GM20000 (cell line): ENCODE results near the gene RTKN.

ENCODE experiments used
- DNase-seq: peaks from one replicate; pipeline ENCODE4 v3.0.0; 2012; ENCODE audit warnings: low spot score
- TF ChIP-seq, protein P1 (sequence below): IDR thresholded peaks from 2 replicates; pipeline ENCODE4 v1.5.1; 2012; ENCODE audit warnings: mild to moderate bottlenecking, control low read depth; ENCODE audit errors: extremely low read depth, missing control alignments

The RTKN gene

DNA sequence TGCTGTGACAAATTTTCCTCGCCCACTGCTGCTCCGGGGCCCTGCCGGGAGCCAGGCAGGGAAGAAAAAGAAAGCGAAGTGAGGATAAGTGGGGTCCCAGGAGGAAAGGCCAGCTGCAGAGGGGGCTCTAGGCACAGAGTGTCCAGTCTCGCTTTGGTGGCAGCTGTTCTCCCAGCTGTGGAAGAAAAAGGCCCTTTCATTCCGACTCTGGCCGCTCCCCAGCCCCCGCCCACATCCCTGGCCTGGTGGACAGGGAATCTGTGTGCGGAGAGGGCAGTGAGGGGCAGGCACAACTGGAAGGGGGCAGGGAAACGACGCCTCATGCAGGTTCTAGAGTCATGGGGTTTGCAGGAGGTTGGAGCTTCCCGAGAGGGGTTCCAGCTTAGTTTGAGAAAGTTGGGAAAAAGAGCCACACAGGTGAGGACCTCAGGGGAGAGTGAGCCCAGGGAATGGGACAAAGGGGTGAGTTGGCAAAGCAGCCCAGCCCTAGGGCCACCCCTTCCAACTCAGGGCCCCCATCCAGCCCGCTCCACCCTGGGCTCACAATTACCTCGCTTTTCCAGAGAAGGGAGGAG lies 1.8 kb downstream of the RTKN start:
- no peak for DNase-seq

GRCh38 chr2:74439373-74439772 lies 2.4 kb downstream of the RTKN start:
- no peak for DNase-seq
- TF ChIP-seq, protein P1, sequence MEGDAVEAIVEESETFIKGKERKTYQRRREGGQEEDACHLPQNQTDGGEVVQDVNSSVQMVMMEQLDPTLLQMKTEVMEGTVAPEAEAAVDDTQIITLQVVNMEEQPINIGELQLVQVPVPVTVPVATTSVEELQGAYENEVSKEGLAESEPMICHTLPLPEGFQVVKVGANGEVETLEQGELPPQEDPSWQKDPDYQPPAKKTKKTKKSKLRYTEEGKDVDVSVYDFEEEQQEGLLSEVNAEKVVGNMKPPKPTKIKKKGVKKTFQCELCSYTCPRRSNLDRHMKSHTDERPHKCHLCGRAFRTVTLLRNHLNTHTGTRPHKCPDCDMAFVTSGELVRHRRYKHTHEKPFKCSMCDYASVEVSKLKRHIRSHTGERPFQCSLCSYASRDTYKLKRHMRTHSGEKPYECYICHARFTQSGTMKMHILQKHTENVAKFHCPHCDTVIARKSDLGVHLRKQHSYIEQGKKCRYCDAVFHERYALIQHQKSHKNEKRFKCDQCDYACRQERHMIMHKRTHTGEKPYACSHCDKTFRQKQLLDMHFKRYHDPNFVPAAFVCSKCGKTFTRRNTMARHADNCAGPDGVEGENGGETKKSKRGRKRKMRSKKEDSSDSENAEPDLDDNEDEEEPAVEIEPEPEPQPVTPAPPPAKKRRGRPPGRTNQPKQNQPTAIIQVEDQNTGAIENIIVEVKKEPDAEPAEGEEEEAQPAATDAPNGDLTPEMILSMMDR, result no peak

More for the DNA sequence above, 1.8 kb downstream of the RTKN start:
- TF ChIP-seq, protein P1, result no peak

- TF ChIP-seq, protein P1, result no peak
- DNase-seq, result no peak
Observed at GRCh38 chr2:74438248-74438647, 3.5 kb downstream of the RTKN start.

- DNase-seq, result no peak
- TF ChIP-seq, protein P1, result no peak
Observed at GRCh38 chr2:74436848-74437695, 4.7 kb downstream of the RTKN start.

DNA sequence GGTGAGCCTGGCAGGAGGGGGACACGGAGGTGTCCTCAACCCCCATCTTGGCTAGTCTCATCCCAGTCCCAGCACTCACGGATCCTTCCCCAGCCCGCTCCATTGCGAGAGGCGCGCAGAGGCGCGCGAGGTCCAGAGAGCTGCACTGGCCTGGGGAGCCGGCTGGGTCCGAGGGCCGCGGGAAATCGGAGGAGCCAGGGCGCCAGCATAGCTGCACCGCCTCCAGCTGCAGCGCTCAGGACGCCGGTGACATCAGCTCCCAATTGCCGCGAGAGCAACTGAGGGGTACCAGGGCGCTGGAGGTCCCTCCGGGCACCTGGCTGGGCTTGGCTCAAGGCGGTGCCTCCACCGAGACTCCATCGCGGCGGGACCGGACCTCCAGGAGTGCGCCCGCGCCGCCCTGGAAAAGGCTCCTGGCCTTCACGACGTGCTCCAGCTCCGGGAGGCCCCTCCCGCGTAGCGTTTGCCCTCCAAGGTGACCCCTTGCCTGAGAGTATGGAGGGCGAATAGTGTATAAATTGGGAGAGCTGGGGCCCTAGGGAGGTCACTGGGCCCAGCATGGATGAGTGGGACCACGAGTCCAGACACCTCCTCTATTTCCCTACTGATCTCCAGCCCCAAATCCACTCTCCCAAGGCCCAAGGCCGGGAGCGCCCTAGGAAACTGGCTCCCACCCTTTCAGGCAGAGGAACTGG lies 5.5 kb downstream of the RTKN start:
- TF ChIP-seq, protein P1, result no peak
- DNase-seq, result no peak

DNA sequence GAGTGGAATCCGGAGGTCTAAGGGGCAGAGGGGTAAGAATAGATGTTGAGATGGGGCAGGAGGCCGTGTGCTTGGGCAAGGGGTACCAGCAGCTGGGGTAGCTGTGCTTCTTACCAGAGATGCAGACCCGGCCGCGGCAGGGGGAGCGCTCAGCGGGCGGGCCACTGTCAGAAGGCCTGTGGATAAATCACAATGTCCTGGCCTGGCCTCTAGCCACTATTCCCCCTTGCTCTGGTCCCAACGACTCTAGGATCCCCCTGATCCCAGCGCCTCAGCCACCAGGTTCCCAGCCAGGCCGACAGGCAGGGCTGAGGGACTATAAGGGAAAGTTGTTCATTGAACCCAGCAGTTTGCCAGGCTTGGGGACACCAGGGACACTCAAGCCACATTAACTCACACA lies 11.2 kb downstream of the RTKN start:
- no peak for DNase-seq
- TF ChIP-seq, protein P1, result no peak
